ENCODE measurements around the gene GSAP.

DNA sequence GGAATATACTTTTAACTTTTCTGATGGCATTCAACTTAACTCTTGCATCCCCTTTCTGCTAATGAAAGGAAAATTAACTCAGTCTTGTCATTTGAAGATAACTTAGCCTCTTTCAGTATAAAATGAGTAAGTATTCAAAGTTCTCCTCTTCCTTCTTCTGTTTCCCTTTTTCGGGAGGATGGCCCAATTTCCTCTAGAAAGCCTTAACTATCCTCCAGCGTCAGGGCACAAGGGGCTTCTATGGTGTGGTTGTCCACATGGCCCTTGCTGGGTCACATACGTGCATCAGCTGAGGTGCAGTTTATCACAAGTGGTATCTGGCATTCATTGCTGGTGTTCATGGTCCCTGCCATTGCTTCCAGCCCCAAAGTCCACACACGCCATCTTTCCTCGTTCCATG, 17.8 kb upstream of the GSAP start:
- TF ChIP-seq EZH2phosphoT487 (IDR thresholded peaks at IDR 0.05; ENCODE audit: borderline replicate concordance, low read length), result no peak
- no peak for TF ChIP-seq CTCF (conservative IDR thresholded peaks at IDR 0.05; ENCODE audit: low read depth, low read length)
